Measurements from ENCODE around the gene NEMF. TPM values are rescaled to one million over a fixed set of nuclear protein-coding genes. Genes with fewer than 3 reads are reported as not detected.

Gene NEMF
- total RNA-seq, 4 donors from 2014 or later = 50.2 to 129 (median 79.3) TPM

GRCh38 chr14:49767270-49767570 is 85.4 kb downstream of the NEMF start:
- 0% methylated on average over 6 to 9 of the region's 9 CpGs for WGBS, 2 donors (ENCODE audit: low coverage in 1 of 2)
- intact Hi-C loops (cut with DNase I; ENCODE audit: low total_unique reads) = no loop called here
- Histone ChIP-seq H3K36me3 (peaks cover 0 to 5% (median 0%) of the 10 kb centered on the region in 4 donors), H3K27me3 (no peaks in the 10 kb centered on the region), H3K27ac (peak overlapping the region; percentile 98 to 100 (median 99)), H3K4me3 (peak overlapping the region; percentile 6 to 99 (median 90)), H3K4me1 (peaks cover 22 to 39% (median 38%) of the 10 kb centered on the region in 4 donors), H3K9me3 (no peaks in the 10 kb centered on the region)
- TF ChIP-seq EP300 (IDR thresholded peaks at IDR 0.05; ENCODE audit: low read depth) = no peak
- TF ChIP-seq POLR2AphosphoS5 (IDR thresholded peaks at IDR 0.05) = no peak
- TF ChIP-seq CTCF (IDR thresholded peaks at IDR 0.05) = no peak
- TF ChIP-seq POLR2A (IDR thresholded peaks at IDR 0.05) = no peak
- in situ Hi-C loops (cut with MboI; ENCODE audit: low pct_ligation_motif_present in 1 of 4, low pct_unique_long_range_greater_than_20kb in 1 of 4, low sequenced_read_pairs in 3 of 4) = loop anchor here in 3 of 4 donors (10.0 to 25.0 kb wide), 2 partner anchors 130 to 132 kb away; partner anchors contain the start of gene DNAAF2 (in 3 of the 3)
- no peak for DNase-seq

GRCh38 chr14:49766839-49767238 is 85.7 kb downstream of the NEMF start:
- H3K9me3 ChIP-seq = no peaks in the 10 kb centered on the region
- H3K4me3 ChIP-seq = peak overlapping the region in 3 of 4 donors; percentile 84 to 99 (median 96)
- H3K27me3 ChIP-seq = no peaks in the 10 kb centered on the region
- H3K27ac ChIP-seq = peak overlapping the region; percentile 98 to 100 (median 99)
- peaks cover 0 to 3% (median 0%) of the 10 kb centered on the region in 4 donors for H3K36me3 ChIP-seq
- in situ Hi-C loops (cut with MboI; ENCODE audit: low pct_ligation_motif_present in 1 of 4, low pct_unique_long_range_greater_than_20kb in 1 of 4, low sequenced_read_pairs in 3 of 4) (loop anchor here in 3 of 4 donors (10.0 to 25.0 kb wide), 2 partner anchors 130 to 132 kb away; partner anchors contain the start of gene DNAAF2 (in 3 of the 3)), intact Hi-C loops (cut with DNase I; ENCODE audit: low total_unique reads) (no loop called here)
- 29 to 79% methylated on average over 4 to 10 of the region's 10 CpGs for WGBS, 2 donors (ENCODE audit: low coverage in 1 of 2)
- H3K4me1 ChIP-seq = peaks cover 21 to 39% (median 36%) of the 10 kb centered on the region in 4 donors
- peak; percentile 13 for DNase-seq
- TF ChIP-seq POLR2AphosphoS5 (IDR thresholded peaks at IDR 0.05) = no peak
- TF ChIP-seq CTCF (IDR thresholded peaks at IDR 0.05) = no peak
- no peak for TF ChIP-seq POLR2A (IDR thresholded peaks at IDR 0.05)
- TF ChIP-seq EP300 (IDR thresholded peaks at IDR 0.05; ENCODE audit: low read depth) = no peak

- no peaks in the 10 kb centered on the region for H3K27me3 ChIP-seq
- no peak for DNase-seq
- in situ Hi-C loops (cut with MboI; ENCODE audit: low pct_ligation_motif_present in 1 of 4, low pct_unique_long_range_greater_than_20kb in 1 of 4, low sequenced_read_pairs in 3 of 4) = loop anchor here in 3 of 4 donors (10.0 to 25.0 kb wide), 2 partner anchors 125 to 127 kb away; partner anchors contain the start of gene DNAAF2 (in 3 of the 3)
- peaks cover 0 to 5% (median 5%) of the 10 kb centered on the region in 4 donors for H3K4me1 ChIP-seq
- H3K36me3 ChIP-seq = no peaks in the 10 kb centered on the region
- TF ChIP-seq EP300 (IDR thresholded peaks at IDR 0.05; ENCODE audit: low read depth) (no peak), CTCF (IDR thresholded peaks at IDR 0.05) (no peak), POLR2A (IDR thresholded peaks at IDR 0.05) (no peak), POLR2AphosphoS5 (IDR thresholded peaks at IDR 0.05) (no peak)
- intact Hi-C loops (cut with DNase I; ENCODE audit: low total_unique reads) = no loop called here
- no peaks in the 10 kb centered on the region for H3K9me3 ChIP-seq
- 93 to 94% methylated on average over 4 to 6 of the region's 6 CpGs for WGBS, 2 donors (ENCODE audit: low coverage in 1 of 2)
- H3K4me3 ChIP-seq = no peak overlapping the region
- no peak overlapping the region for H3K27ac ChIP-seq
Measured at GRCh38 chr14:49761839-49762551, 90.6 kb downstream of the NEMF start.

GRCh38 chr14:49755378-49755777 is 97.2 kb downstream of the NEMF start:
- in situ Hi-C loops (cut with MboI; ENCODE audit: low pct_ligation_motif_present in 1 of 4, low pct_unique_long_range_greater_than_20kb in 1 of 4, low sequenced_read_pairs in 3 of 4) = loop anchor here in 1 of 4 donors (25.0 kb wide), 1 partner anchor 118 kb away; the partner anchor contains the start of gene DNAAF2
- WGBS, 2 donors (ENCODE audit: low coverage in 1 of 2) = 87 to 92% methylated on average over 3 of the region's 3 CpGs
- Histone ChIP-seq H3K36me3 (no peaks in the 10 kb centered on the region), H3K4me1 (no peaks in the 10 kb centered on the region), H3K27me3 (no peaks in the 10 kb centered on the region), H3K4me3 (no peak overlapping the region), H3K27ac (no peak overlapping the region), H3K9me3 (no peaks in the 10 kb centered on the region)
- intact Hi-C loops (cut with DNase I; ENCODE audit: low total_unique reads) = no loop called here
- no peak for DNase-seq
- TF ChIP-seq POLR2A (IDR thresholded peaks at IDR 0.05) (no peak), POLR2AphosphoS5 (IDR thresholded peaks at IDR 0.05) (no peak)
